SJSA1 (cell line): ENCODE results near the gene PANX1. TPM values are rescaled to one million over a fixed set of nuclear protein-coding genes. Genes with fewer than 3 reads are reported as not detected.

Source experiments
- total RNA-seq: library from RNA; depleted of rRNA; stranded (reverse); fragments of >200 nt; shearing (Covaris generic); gene quantifications from 2 replicates; pipeline ENCODE4 v1.2.3, GENCODE V29; 2014; rRNA removed

Gene PANX1
- total RNA-seq, 1 experiment from 2014 or later = 36.9 TPM

Other genes starting within 250 kb of the PANX1 start
- not detected in 2 replicates for gene HEPHL1, start 107.5 kb upstream of the PANX1 start, total RNA-seq
- gene IZUMO1R, start 175.7 kb downstream of the PANX1 start, total RNA-seq = not detected in 2 replicates